HG02852 (cell line): Measurements from ENCODE around the gene PIP5K1C.

Experiments used
- ATAC-seq: cut with Tn5 transposase; IDR thresholded peaks from one replicate; pipeline ENCODE4 v1.9.1; 2021; ENCODE audit warnings: mild to moderate bottlenecking, moderate library complexity; ENCODE audit not compliant: unreplicated experiment

PIP5K1C gene

DNA sequence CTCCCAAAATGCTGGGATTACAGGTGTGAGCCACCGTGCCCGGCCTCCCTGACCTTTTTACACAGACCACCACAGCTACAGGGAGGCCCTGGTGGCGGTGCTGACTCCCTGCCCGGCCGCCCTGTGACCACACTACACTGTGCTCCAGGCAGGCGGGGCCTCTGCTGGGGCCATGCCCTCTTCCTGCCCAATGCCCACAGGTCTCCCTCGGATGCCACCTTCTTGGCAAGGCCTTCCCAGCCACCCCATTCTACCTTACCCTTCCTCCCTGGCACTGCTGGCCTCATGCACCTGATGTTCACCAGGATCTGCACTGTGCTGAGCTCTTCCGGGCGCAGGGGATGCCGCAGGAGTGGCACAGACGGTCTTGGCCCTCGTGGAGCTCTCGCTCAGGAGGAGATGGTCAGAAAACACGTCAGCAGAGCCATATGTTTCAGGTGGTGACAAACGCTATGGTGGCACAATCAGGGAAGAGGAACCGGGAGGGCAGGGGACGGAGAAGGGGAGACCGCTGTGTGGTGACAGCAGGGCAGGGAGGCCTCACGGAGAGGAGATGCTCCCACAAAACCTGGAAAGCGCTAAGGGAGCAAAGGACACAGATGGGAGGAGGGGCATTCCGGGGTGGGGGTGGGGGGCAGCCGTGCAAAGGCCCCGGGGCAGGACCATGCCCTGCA lies 4.1 kb downstream of the PIP5K1C start:
- ATAC-seq: no peak

DNA sequence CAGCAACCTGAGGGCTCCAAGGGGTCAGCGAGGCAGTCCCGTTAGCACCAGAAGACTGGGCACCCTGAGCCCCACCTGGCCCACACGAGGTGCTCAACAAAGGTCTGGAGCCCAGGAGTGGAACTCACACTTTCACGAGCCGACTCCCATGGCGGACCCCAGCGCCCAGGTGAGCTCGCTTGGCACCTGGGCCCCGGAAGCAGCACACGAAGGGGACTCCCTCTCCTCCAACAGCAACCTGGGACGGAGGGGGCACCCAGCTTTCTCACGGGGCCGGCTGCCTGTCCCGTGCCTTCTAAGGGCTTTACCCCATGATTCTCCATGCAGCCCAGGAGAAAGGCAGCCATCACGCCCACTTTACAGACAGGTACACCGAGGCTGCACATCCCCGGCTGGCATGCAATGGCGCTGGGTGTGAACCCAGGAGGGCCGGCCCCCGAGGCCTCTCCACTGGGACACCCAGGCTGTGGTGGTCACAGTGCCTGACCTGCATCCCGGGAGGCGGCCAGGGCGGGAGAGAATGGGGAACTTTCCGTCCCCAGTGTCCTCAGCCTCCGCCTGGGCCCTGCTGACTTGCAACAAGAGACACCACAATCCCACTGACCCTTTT lies 5.0 kb downstream of the PIP5K1C start:
- no peak for ATAC-seq

DNA sequence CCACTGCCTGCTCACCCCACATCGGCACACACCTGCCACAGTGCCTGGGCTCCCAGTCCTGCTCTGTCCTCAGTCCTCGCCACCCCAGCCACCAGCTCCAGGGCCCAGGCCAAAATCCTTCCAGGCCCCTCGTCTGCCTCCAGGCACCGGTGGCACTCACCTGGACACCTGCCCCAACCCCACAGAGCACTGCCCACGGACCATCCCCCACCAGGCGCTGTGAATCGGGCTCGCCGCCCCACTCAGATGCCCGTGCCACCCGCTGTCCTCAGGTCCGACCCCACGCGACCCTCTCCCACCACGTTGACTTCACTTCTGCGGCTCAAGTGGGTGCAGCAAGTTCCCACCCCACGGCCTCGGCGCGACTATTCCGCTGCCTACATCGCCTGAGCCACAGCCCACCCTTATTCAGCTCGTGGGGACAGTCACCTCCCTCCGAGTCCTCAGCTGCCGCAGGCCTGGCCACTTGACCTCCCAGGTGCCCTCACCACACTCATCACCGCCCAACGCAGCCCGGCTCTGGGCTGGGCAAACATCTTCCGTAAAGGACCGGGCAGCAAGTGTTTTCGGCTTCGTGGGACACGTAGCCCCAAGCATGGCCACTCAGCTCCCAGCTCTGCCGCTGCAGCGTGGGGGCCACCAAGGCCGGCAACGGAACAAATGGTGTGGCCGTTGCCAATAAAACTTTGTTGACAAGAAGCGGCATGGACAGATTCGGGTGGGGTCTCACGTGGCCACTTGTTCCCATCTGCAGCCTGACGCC lies 5.7 kb downstream of the PIP5K1C start:
- ATAC-seq: no peak

DNA sequence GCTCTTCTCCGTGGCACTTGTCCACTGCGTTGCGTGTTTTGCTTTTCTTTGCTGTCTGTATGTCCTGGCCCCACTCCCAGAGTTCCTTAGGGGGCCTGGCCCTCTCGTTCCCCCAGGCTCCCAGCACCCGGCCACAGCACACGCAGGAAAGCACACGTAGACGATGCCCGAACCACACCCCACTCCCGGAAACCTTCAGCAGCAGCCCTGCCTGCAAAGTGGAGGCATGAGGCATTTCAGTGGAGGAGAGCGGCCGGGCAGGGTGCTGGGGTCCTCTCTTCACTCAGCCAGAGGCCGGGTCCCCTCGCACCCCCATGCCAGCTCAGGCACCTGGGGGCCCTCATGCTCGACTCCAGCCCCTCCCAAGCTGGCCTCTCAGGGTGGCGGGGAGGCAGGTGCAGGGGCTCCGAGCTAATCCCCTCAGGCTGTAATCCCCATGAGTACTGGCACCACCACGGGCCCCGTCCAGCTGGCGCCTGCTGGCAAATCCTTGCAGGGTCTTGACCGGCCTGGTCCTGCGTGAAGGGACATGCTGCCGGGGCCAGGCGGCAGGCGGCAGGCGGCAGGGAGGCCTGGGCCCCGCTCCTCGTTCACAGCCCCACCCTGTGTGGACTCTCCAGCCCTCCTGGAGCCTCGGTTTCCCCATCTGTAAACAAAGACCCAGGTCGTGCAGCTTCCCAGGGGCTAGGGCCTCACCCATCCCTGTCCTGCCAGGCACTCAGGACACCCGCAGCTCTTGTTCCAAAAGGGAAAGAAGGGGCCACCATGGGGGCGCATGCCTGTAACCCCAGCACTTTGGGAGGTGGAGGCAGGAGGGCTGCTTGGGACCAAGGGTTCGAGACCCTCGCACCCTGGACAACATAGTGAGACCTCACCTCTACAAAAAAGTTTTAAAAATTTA lies 7.0 kb downstream of the PIP5K1C start:
- ATAC-seq: no peak

DNA sequence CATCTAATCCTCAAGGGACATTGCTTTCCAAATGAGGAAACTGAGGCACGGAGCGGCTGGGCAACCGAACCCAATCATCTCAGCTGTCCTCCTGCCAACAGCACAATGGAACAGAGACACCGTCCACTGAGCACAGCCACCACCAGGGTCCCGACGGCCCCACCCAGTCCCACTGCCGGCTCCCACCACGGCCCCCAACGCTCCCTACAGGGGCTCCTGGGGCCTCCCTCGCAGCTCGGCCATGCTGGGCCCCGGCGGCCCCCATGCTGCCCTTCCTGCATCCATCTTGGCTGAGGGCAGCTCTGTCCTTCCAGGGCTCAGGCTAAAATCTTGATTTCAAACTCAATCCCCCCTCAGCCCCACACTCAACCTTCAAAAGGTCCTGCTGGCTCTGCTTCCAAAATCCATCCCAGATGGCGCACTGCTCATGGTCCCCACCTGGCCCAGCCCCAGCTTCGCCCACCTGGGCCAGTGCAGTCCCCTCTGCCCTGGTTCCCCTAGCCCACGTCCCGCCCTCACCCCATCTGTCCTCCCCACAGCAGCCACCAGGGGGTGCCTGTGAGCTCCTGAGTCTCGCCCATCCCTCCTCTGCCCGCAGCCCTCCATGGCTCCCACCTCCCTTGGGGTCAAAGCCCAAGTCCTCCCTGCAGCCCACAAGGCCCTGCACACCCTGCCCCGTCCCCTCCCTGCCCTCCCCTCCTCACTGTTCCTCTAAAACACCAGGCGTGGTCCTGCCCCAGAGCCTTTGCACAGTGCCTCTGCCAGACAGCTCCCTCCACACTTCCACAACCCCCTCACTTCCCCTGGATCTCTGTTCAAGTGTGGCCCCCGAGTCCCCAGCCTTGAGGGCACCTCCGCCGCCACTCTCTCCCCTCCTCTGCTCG lies 7.9 kb downstream of the PIP5K1C start:
- ATAC-seq: no peak

DNA sequence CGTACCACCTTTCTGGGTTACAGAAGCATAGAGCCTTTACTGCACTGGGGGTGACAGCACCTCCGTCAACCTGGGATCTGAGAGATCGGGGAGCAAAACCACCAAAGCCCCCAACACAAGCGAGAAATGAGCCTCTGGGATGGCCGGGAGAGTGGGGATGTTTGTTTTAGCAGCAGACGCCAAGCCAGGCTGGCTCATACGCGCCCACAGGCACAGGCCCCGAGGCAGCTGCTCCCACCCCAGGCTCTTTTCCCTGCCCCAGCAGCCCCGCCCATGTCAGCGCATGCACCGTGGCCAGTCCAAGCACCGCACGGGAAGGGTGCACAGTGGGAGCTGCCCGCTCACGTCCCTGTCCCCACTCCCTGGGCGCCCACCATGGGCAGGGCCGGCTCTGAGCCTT lies 8.5 kb downstream of the PIP5K1C start:
- no peak for ATAC-seq

DNA sequence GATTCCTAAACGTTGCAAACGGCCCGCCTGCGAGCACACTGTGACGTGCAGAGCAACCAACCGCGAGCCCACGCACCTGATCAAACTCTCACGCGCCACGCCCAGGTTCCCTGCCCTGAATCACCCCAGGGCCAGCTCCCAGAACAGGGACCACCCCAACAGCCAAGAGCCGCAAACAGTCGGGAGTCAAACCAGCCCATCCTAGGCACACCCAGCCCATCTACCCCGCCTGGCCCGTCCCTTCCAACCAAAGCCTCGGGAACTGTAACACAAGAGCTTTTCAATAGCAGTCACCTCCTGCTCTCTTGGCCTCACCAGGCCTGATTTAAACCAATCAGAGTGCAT lies 8.9 kb downstream of the PIP5K1C start:
- ATAC-seq: no peak

DNA sequence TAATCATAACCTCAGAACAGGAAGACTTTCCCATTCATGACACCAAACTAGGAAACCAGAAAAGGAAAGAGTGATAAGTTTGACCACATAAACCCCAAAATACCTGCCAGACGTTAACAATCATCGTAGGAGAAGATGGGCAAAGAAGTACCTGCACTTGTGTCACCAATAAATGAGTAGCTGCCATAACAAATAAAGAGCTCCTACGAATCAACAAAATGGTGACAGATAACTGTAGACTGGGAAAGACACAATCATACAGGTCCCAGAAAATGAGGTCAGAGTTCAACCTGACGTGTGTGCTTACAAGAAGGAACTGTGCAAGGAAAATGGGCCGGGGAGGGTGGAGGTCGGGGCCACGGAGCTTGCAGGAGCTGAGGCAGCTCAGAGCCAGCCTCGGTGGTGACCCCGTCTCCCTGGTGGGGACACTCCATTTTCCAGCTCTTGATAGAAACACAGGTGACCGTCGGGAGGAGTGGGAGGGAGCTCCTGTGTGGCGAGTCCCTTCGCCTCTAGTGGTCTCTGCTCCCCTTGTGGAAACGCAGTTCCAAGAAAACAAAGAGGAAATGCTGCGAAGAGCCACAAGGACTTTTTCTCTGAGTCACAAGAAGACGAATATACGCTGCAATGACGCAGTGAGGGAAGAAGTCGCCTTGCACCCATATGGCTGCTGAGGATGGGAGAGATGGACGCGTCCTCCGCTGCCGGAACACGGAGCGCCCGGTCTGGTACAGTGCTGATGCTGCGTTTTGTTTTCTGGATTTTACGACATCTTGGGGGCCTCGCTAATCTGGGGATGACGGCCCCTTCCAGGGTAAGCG lies 9.5 kb downstream of the PIP5K1C start:
- ATAC-seq: no peak

DNA sequence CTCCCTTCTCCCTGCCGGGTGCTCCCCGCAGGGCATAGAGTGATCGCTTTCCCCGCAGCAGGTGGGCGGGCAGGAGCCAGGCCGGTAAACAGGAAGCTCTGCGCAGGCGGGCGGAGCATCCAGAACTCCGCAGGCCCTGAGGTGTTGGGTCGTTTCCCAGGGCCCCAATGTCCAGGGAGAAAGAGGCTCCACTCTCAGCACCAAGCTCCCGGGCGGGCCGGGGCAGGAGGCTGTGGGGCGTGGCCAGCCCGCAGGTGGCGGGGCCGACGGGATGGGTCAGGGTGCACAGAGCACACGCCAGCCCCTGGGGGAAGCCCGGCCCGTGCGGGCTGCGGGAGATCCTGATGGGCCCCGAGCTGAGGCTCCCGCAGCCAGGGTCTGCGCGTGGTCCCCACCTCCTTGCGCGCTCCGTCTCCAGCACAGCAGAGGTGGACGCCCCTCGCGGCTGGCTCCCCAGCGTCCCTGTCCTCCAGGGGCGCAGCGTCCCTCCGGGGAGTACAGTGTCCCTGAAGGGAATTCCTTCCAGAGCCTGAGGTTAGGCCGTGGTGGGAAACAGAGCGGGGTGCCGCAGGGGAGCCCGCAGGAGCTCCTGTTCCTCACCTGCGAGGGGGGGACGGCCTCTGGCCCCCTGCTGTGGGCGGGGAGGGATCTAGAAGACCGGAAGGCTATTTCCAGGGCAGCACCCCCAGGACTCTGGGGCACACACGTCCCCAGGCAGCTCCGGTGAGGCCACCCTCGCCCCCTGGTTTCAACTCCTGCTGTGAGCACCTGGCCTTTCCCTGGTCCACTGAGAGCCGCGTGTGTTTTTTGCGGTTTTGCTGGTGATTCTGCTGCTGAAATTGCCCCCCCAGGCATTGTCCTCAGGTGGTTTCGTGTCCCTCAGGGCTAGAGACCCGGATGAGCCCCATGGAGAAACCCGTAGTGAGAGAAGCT lies 12.2 kb downstream of the PIP5K1C start:
- no peak for ATAC-seq

DNA sequence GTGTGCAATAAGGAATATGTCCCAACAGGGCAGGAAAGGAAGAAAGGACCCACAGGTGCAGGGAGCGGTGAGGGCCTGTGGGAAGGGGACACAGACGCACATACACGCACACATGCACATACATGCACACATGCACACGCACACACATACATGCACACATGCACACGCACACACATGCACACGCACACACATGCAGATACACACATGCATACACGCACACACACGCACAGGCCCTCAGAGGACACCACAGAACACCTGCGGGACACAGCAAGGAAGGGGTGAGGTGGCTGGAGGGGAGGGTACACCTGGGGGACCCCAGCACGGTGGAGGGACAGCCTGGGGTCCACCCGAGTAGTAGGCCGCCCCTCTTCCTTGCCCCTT lies 12.9 kb downstream of the PIP5K1C start:
- no peak for ATAC-seq

DNA sequence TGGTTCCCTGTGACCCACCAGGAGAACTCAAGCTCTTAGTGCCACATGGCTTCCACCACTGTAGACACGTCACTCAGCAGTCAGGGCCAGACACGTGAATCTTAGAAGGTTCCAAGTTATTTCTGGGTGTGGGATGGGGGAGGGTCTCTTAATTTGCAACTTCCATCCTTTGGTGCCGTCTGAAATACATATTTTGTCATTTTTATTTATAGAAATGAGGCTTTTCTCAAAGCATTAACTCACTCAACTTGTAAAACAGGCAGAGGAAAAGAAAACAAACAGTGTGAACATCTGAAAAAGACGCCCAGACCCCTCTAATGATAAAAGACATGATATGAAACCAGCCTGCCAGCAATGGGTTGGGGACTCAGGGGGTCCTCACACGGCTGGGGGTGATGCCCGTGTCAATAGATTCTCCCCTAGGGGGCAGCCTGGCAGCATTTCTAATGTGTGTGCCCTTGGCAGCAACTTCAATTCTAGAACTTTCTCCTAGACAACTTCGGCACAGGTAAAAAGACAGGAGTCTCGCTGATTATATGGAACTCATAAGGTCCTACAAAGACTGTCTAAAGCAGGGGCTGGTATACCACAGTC lies 15.4 kb downstream of the PIP5K1C start:
- no peak for ATAC-seq

DNA sequence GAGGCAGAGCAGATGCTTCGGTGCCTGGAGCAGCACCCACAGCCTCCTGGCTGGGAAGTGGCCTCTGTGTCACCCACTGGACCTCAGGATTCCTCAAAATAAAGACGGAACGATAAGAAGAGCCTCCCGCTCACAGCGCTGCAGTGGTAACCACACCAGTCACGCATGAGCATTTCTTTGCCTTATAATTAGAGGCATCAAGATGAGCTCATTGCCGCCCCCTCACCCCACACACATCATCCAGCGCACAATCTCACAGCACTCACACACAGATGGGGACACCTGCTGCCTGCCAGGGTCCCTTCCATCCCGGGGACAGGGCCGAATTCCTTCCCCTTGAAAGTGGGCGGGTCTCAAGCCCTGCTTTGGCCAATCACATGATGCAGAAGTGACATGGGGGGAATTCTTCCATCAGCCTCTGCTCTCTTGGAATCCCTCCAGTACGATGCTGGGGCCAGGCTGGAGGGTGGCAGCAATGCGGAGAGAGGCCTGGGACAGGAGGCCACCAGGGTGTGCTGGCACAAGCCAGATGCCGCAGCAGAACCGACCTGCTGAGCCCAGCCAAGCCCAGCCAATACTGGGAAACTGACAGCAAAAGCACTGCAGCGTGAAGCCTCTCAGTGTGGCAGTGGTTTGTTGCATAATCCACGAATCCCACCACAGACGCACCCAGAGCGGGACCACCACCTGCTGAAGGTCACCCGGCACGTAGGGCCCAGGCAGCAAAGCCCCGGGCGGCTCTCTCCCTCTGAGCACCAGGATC lies 16.0 kb downstream of the PIP5K1C start:
- ATAC-seq: no peak

DNA sequence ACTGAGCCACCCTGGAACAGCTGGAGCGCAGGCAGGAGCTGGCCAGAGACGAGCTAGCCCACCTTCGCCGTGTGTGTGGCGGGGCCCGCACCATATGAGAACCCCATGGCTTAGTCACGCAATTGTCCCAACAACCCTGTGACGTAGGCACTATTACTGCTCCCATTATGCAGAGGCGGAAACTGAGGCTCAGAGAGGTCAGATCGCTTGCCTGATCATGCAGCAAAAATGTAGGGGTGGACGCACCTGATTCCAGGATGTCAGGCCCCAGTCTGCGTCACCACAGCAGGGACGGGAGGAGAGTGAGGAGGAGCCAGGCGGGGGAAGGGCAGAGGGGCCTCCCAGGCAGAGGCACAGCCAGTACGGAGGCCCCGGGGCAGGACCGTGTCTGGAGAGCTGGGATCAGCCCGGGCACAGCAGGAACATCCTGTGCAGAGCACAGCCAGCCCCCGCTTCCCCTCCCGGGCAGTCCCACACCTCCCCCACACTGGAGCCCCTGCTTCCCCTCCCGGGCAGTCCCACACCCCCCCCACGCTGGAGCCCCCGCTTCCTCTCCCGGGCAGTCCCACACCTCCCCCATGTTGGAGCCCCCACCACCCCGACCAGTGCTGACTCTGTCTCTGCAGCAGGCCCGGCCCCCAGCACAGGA lies 16.7 kb downstream of the PIP5K1C start:
- no peak for ATAC-seq

DNA sequence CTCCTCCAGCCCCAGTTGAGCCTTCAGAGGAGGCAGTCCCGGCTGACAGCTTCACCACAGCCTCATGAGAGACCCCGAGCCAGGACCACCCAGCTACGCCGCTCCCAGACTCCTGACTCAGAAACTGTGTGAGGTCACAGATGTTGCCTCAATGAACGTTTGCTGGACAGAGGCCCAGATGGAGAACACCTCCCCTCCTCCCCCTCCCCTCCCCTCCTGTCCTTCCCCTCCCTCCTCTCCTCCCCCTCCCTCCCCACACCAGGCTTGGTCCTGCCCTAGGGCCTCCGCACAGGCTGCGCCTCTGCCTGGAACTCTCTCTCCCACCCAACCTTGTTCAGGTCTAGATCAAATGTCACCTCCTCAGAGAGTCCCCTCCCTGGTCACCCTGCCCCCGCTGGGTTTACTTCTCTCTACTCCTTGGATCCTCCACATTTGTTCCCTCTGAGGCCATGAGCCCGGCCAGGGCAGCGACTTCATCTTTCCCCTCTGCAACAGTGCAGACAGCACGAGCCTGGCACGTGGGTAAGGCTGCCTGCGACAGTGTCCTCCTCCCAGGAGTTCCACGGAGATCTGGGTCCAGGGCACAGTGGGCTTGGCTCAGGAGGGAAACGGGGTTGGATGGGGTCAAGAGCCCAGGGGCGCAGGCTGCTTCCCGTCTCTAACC lies 17.4 kb downstream of the PIP5K1C start:
- no peak for ATAC-seq

DNA sequence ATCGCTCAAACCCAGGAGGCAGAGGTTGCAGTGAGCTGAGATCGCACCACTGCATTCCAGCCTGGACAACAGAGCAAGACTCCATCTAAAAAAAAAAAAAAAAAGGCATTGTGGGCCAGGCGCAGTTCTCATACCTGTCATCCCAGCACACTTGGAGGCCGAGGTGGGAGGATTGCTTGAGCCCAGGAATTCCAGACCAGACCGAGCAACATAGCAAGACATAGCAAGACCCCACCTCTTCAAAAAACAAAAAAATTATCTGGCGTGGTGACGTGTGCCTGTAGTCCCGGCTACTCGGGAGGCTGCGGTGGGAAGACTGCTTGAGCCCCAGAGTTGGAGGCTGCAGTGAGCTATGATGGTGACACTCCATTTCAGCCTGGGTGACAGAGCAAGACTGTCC lies 18.0 kb downstream of the PIP5K1C start:
- no peak for ATAC-seq

DNA sequence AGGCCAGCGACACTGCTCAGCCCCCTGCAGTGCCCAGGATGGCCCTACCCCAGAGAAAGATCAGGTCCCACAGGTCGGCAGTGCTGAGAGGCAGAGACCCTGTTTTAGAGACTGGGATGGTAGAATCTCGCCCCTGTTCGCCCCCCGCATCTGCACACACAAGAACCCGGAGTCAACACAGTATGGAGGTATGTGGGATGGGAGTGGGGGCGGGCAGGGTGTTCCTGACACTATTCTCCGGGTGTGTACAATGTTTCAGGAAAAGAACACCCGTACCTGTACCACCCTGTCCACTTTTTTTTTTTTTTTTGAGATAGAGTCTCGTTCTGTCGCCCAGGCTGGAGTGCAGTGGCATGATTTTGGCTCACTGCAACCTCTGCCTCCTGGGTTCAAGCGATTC lies 19.3 kb downstream of the PIP5K1C start:
- no peak for ATAC-seq
